ENCODE results near the gene PALLD.

The PALLD gene

GRCh38 chr4:168557658-168558057 lies 60.8 kb downstream of the PALLD start:
- TF ChIP-seq, protein P1, sequence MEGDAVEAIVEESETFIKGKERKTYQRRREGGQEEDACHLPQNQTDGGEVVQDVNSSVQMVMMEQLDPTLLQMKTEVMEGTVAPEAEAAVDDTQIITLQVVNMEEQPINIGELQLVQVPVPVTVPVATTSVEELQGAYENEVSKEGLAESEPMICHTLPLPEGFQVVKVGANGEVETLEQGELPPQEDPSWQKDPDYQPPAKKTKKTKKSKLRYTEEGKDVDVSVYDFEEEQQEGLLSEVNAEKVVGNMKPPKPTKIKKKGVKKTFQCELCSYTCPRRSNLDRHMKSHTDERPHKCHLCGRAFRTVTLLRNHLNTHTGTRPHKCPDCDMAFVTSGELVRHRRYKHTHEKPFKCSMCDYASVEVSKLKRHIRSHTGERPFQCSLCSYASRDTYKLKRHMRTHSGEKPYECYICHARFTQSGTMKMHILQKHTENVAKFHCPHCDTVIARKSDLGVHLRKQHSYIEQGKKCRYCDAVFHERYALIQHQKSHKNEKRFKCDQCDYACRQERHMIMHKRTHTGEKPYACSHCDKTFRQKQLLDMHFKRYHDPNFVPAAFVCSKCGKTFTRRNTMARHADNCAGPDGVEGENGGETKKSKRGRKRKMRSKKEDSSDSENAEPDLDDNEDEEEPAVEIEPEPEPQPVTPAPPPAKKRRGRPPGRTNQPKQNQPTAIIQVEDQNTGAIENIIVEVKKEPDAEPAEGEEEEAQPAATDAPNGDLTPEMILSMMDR (IDR thresholded peaks at IDR 0.05; ENCODE audit: borderline replicate concordance, control extremely low read depth, extremely low read depth, insufficient read depth, missing control alignments): no peak
- in situ Hi-C loops (cut with MboI; ENCODE audit: low sequenced_read_pairs, unreplicated experiment): no loop called here
- no peak for DNase-seq (ENCODE audit: low spot score)

GRCh38 chr4:168558599-168558998 lies 61.7 kb downstream of the PALLD start:
- DNase-seq (ENCODE audit: low spot score): no peak
- in situ Hi-C loops (cut with MboI; ENCODE audit: low sequenced_read_pairs, unreplicated experiment): no loop called here

DNA sequence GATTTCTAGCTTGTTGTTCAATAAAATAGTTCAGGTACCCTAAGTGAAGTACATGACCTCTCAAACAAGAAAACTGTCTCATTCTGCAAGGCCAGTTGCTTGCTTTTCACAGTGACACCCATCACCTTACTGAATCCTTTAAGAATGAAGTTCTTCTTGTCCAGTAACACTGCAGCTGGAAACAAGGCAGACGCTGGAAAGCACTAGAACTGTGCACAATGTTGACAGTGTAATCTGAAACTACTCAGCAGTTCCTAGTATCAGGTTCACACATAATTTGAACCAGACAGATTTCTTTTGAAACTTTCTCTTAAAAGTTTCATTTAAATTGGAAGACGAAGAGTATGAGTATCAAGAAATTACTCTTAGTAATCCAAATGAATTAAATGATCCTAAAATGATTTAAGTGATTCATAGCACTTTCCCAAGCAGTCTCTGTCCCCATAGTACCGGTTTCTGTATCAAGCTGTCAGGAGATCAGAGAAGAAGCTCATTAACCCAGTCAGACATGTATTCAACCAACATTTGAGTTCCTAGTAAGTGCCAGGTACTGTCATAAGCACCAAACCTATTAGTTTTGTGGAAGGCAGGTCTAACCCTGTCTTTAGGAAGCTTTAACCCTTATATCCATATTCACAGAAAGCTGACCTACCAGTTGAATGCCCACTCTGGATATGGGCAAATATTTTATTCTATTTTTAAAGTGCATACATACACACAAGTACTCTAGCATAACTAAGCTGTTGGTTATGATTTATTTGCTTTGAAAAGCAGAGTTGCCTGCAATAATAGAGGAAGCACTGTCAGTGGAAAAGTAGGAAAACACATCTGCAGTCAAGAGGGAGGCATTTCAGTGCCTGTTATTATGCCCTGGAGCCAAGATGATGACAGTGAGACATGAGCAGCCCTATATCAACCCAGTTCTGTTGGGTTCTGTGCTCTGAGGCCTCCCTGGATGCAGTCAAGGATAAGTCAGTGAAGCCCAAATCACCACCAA lies 63.6 kb downstream of the PALLD start:
- in situ Hi-C loops (cut with MboI; ENCODE audit: low sequenced_read_pairs, unreplicated experiment): no loop called here
- TF ChIP-seq, protein P1 (IDR thresholded peaks at IDR 0.05; ENCODE audit: borderline replicate concordance, control extremely low read depth, extremely low read depth, insufficient read depth, missing control alignments): no peak
- DNase-seq (ENCODE audit: low spot score): no peak

More at GRCh38 chr4:168558599-168558998, 61.7 kb downstream of the PALLD start:
- TF ChIP-seq, protein P1 (IDR thresholded peaks at IDR 0.05; ENCODE audit: borderline replicate concordance, control extremely low read depth, extremely low read depth, insufficient read depth, missing control alignments): no peak

DNA sequence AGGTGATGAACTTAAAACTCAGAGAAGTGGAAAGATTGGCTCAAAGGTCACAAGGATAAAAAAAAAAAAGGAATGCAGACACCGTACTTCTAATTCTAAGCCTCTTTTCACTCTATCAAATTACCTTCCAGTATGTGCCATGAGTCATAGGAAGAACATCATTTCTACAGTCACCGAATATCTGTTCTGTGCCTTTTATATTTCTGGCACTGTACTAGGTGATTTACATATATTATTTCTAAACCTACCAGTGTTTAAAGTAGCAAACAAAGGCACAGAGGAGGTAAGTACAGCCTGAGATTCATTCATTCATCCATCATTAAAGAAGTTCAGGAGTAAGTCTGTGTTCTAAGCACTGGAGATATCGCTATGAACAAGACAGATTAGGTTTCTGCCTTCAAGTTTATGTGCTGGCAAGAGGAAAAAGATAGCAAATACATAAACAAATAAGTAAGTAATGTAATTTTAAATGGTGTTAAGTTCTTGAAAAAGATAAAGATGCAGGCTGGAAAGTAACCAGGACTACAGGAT lies 65.3 kb downstream of the PALLD start:
- no peak for DNase-seq (ENCODE audit: low spot score)
- in situ Hi-C loops (cut with MboI; ENCODE audit: low sequenced_read_pairs, unreplicated experiment): no loop called here
- TF ChIP-seq, protein P1 (IDR thresholded peaks at IDR 0.05; ENCODE audit: borderline replicate concordance, control extremely low read depth, extremely low read depth, insufficient read depth, missing control alignments): no peak

GRCh38 chr4:168564023-168564422 lies 67.2 kb downstream of the PALLD start:
- in situ Hi-C loops (cut with MboI; ENCODE audit: low sequenced_read_pairs, unreplicated experiment): no loop called here
- DNase-seq (ENCODE audit: low spot score): no peak
- TF ChIP-seq, protein P1 (IDR thresholded peaks at IDR 0.05; ENCODE audit: borderline replicate concordance, control extremely low read depth, extremely low read depth, insufficient read depth, missing control alignments): no peak

- no peak for DNase-seq (ENCODE audit: low spot score)
- in situ Hi-C loops (cut with MboI; ENCODE audit: low sequenced_read_pairs, unreplicated experiment): no loop called here
These were observed 68.3 kb downstream of the PALLD start for GRCh38 chr4:168565130-168565529.

More at GRCh38 chr4:168565130-168565529, 68.3 kb downstream of the PALLD start:
- TF ChIP-seq, protein P1 (IDR thresholded peaks at IDR 0.05; ENCODE audit: borderline replicate concordance, control extremely low read depth, extremely low read depth, insufficient read depth, missing control alignments): no peak

Measured in GM13976 (cell line).